Transverse colon (tissue), 4 donors: ENCODE data around the gene TMEM181. TPM values are rescaled to one million over a fixed set of nuclear protein-coding genes. Genes with fewer than 3 reads are reported as not detected.
A peak's percentile ranks its signal among the peaks of the same experiment; 100 is the strongest.

Experiments used
- DNase-seq: peaks from one replicate; pipeline ENCODE4 v3.0.0-alpha.2; 2019
- H3K27ac ChIP-seq, 4 donors: fragments of 200-600 bp; sonication (generic); 2 replicates each; pipeline ENCODE4 v1.5.1; 2016 to 2018; ENCODE audit warnings: inconsistent platforms in 4 of 4
- H3K27me3 ChIP-seq: fragments of 200-600 bp; sonication (generic); 2 replicates; pipeline ENCODE4 v1.5.1; 2017; ENCODE audit warnings: inconsistent platforms
- H3K36me3 ChIP-seq, 4 donors: fragments of 200-600 bp; sonication (generic); 2 replicates each; pipeline ENCODE4 v1.5.1; 2017 to 2019; ENCODE audit warnings: inconsistent platforms in 4 of 4
- H3K4me1 ChIP-seq, 4 donors: fragments of 200-600 bp; sonication (generic); 2 replicates each; pipeline ENCODE4 v1.5.1; 2017 to 2020; ENCODE audit warnings: inconsistent platforms in 4 of 4
- H3K4me3 ChIP-seq, 4 donors: fragments of 200-600 bp; sonication (generic); 1 replicate in 1 of 4; 2 replicates in 3 of 4; pipeline versions ENCODE4 v1.5.1 to v1.6.1; 2017 to 2019; ENCODE audit warnings: inconsistent platforms in 4 of 4
- H3K9me3 ChIP-seq, 2 donors: fragments of 200-600 bp; sonication (generic); 2 replicates each; pipeline ENCODE4 v1.5.1; 2017 to 2019; ENCODE audit warnings: inconsistent platforms in 2 of 2
- EP300 ChIP-seq: sonication (generic); formaldehyde crosslinking; IDR thresholded peaks from one replicate; pipeline ENCODE4 v1.6.1; 2017; ENCODE audit warnings: antibody characterized with exemption, low read depth
- POLR2A ChIP-seq: fragments of 450-650 bp; IDR thresholded peaks from one replicate; pipeline ENCODE4 v1.6.1; 2016; ENCODE audit warnings: antibody characterized with exemption, mild to moderate bottlenecking, moderate library complexity
- POLR2AphosphoS5 ChIP-seq, 3 donors: sonication (generic); formaldehyde crosslinking; IDR thresholded peaks; one replicate each; pipeline ENCODE4 v1.6.1; 2016; ENCODE audit warnings: antibody characterized with exemption in 3 of 3
- WGBS, 2 donors: methylation state at CpG; one replicate each; pipeline ENCODE4 v1.1.5; 2018; ENCODE audit warnings: low coverage in 1 of 2; 5-methylcytosine and 5-hydroxymethylcytosine counted together
- in situ Hi-C, 4 donors: fragments of 200-750 bp; cut with MboI; loops; one replicate each; pipeline versions ENCODE4 v1.15.0 to v1.15.1; 2017; ENCODE audit warnings: low sequenced_read_pairs in 3 of 4, low pct_ligation_motif_present in 1 of 4, low pct_unique_long_range_greater_than_20kb in 1 of 4
- intact Hi-C: fragments of 100-400 bp; cut with DNase I; formaldehyde crosslinking; loops from one replicate; pipeline ENCODE4 v1.15.1; 2023; ENCODE audit warnings: low total_unique reads
- total RNA-seq, 4 donors: library from RNA; depleted of rRNA; stranded (reverse); fragments of >200 nt; gene quantifications; one replicate each; pipeline ENCODE4 v1.1.0, GENCODE V29; 2016
- TF ChIP-seq, protein P1 (sequence below), 5 experiments: fragments of 200-600 bp in 3 of 5; fragments of 450-650 bp in 2 of 5; sonication (generic) in 3 of 5; IDR thresholded peaks; 1 replicate in 2 of 5; 2 replicates in 3 of 5; pipeline ENCODE4 v1.5.1; 2016 to 2017; ENCODE audit warnings: antibody characterized with exemption in 5 of 5, inconsistent platforms in 3 of 5, mild to moderate bottlenecking in 2 of 5, moderate library complexity in 1 of 5

Gene TMEM181
- total RNA-seq, 4 donors from 2014 or later, result 15.7 to 41.3 (median 34.2) TPM

GRCh38 chr6:158529629-158530028, 30.3 kb upstream of the TMEM181 start:
- no peak overlapping the region for H3K4me3 ChIP-seq
- WGBS, 2 donors, result 70 to 80% methylated on average over 2 to 8 of the region's 8 CpGs
- TF ChIP-seq, protein P1, sequence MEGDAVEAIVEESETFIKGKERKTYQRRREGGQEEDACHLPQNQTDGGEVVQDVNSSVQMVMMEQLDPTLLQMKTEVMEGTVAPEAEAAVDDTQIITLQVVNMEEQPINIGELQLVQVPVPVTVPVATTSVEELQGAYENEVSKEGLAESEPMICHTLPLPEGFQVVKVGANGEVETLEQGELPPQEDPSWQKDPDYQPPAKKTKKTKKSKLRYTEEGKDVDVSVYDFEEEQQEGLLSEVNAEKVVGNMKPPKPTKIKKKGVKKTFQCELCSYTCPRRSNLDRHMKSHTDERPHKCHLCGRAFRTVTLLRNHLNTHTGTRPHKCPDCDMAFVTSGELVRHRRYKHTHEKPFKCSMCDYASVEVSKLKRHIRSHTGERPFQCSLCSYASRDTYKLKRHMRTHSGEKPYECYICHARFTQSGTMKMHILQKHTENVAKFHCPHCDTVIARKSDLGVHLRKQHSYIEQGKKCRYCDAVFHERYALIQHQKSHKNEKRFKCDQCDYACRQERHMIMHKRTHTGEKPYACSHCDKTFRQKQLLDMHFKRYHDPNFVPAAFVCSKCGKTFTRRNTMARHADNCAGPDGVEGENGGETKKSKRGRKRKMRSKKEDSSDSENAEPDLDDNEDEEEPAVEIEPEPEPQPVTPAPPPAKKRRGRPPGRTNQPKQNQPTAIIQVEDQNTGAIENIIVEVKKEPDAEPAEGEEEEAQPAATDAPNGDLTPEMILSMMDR (IDR thresholded peaks at IDR 0.05), result no peak
- no peak for TF ChIP-seq POLR2AphosphoS5 (IDR thresholded peaks at IDR 0.05)
- TF ChIP-seq EP300, result no peak
- TF ChIP-seq POLR2A, result no peak
- in situ Hi-C loops (no loop called here), intact Hi-C loops (no loop called here)
- H3K27ac ChIP-seq, result no peak overlapping the region
- DNase-seq, result no peak
- no peaks in the 10 kb centered on the region for H3K36me3 ChIP-seq
- no peaks in the 10 kb centered on the region for H3K4me1 ChIP-seq
- H3K27me3 ChIP-seq, result peaks cover 21% of the 10 kb centered on the region
- H3K9me3 ChIP-seq, result peaks cover 4 to 10% of the 10 kb centered on the region in 2 donors

- peaks cover 4 to 10% of the 10 kb centered on the region in 2 donors for H3K9me3 ChIP-seq
- H3K27ac ChIP-seq, result no peak overlapping the region
- in situ Hi-C loops (no loop called here), intact Hi-C loops (no loop called here)
- DNase-seq, result no peak
- no peak overlapping the region for H3K4me3 ChIP-seq
- 66 to 82% methylated on average over 3 to 4 of the region's 4 CpGs for WGBS, 2 donors
- TF ChIP-seq POLR2AphosphoS5 (IDR thresholded peaks at IDR 0.05), result no peak
- no peak for TF ChIP-seq EP300
- TF ChIP-seq, protein P1 (IDR thresholded peaks at IDR 0.05), result no peak
- no peak for TF ChIP-seq POLR2A
- H3K4me1 ChIP-seq, result peaks cover 0 to 12% (median 9%) of the 10 kb centered on the region in 4 donors
- no peaks in the 10 kb centered on the region for H3K36me3 ChIP-seq
- H3K27me3 ChIP-seq, result peaks cover 29% of the 10 kb centered on the region
These were observed 28.3 kb upstream of the TMEM181 start for GRCh38 chr6:158531566-158531965.

- in situ Hi-C loops (no loop called here), intact Hi-C loops (no loop called here)
- Histone ChIP-seq H3K27me3 (peaks cover 29% of the 10 kb centered on the region), H3K4me1 (peaks cover 0 to 17% (median 12%) of the 10 kb centered on the region in 4 donors), H3K36me3 (no peaks in the 10 kb centered on the region), H3K4me3 (no peak overlapping the region), H3K9me3 (peaks cover 4 to 6% of the 10 kb centered on the region in 2 donors), H3K27ac (no peak overlapping the region)
- DNase-seq, result no peak
- WGBS, 2 donors, result 72 to 90% methylated on average over 1 to 2 of the region's 2 CpGs
- TF ChIP-seq EP300 (no peak), POLR2AphosphoS5 (IDR thresholded peaks at IDR 0.05) (no peak), POLR2A (no peak)
- TF ChIP-seq, protein P1 (IDR thresholded peaks at IDR 0.05), result no peak
These were observed 27.9 kb upstream of the TMEM181 start for GRCh38 chr6:158531970-158532369.

GRCh38 chr6:158536084-158536890, 23.6 kb upstream of the TMEM181 start:
- Histone ChIP-seq H3K4me3 (peak overlapping the region; percentile 11 to 68 (median 43)), H3K27ac (peak overlapping the region in 3 of 4 donors; percentile 21 to 46 (median 33)), H3K27me3 (peaks cover 48% of the 10 kb centered on the region), H3K9me3 (no peaks in the 10 kb centered on the region), H3K4me1 (peaks cover 0 to 31% (median 17%) of the 10 kb centered on the region in 4 donors), H3K36me3 (no peaks in the 10 kb centered on the region)
- peak; percentile 79 for DNase-seq
- intact Hi-C loops (no loop called here), in situ Hi-C loops (no loop called here)
- TF ChIP-seq EP300 (no peak), POLR2A (no peak)
- TF ChIP-seq, protein P1 (IDR thresholded peaks at IDR 0.05), result no peak
- 2% methylated on average over 37 of the region's 75 CpGs; no CpG with 5 or more reads in 1 of the 2 donors for WGBS, 2 donors
